ENCODE measurements around the gene CFAP45. TPM values are rescaled to one million over a fixed set of nuclear protein-coding genes. Genes with fewer than 3 reads are reported as not detected.
A peak's percentile ranks its signal among the peaks of the same experiment; 100 is the strongest.

Gene CFAP45, protein sequence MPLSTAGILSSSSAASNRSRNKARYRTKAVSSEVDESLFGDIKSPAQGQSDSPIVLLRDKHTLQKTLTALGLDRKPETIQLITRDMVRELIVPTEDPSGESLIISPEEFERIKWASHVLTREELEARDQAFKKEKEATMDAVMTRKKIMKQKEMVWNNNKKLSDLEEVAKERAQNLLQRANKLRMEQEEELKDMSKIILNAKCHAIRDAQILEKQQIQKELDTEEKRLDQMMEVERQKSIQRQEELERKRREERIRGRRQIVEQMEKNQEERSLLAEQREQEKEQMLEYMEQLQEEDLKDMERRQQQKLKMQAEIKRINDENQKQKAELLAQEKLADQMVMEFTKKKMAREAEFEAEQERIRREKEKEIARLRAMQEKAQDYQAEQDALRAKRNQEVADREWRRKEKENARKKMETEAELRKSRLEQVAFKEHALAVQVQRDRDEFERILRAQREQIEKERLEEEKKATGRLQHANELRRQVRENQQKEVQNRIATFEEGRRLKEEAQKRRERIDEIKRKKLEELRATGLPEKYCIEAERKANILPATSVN
- total RNA-seq (1.0 TPM), polyA plus RNA-seq (ENCODE audit: insufficient read depth, low read depth, low replicate concordance) (14.2 TPM)
- long read RNA-seq, donor 1, transcript CFAP45-205 (2 exons, 671 nt): major isoform, 5 of 5 reads
- long read RNA-seq, donor 1, partial matches to known transcripts: 0 of 5 reads
- long read RNA-seq, donor 1, other reads (novel, unspliced or antisense): 0 of 5 reads
- long read RNA-seq, donor 2: 0 reads
- long read RNA-seq, donor 3, transcript CFAP45-205 (2 exons, 671 nt): major isoform, 6 of 6 reads
- long read RNA-seq, donor 3, partial matches to known transcripts: 0 of 6 reads
- long read RNA-seq, donor 3, other reads (novel, unspliced or antisense): 0 of 6 reads
- long read RNA-seq, donor 4, partial matches to known transcripts: 0 of 1 reads
- long read RNA-seq, donor 4, other reads (novel, unspliced or antisense): 0 of 1 reads
- long read RNA-seq, donor 5: 0 reads
- long read RNA-seq, donor 6, transcript CFAP45-205 (2 exons, 671 nt): major isoform, 5 of 5 reads
- long read RNA-seq, donor 6, partial matches to known transcripts: 0 of 5 reads
- long read RNA-seq, donor 6, other reads (novel, unspliced or antisense): 0 of 5 reads
- long read RNA-seq, donor 7, partial matches to known transcripts: 0 of 2 reads
- long read RNA-seq, donor 7, other reads (novel, unspliced or antisense): 2 of 2 reads
- long read RNA-seq, donor 8, partial matches to known transcripts: 0 of 1 reads
- long read RNA-seq, donor 8, other reads (novel, unspliced or antisense): 0 of 1 reads
- long read RNA-seq, donor 9, partial matches to known transcripts: 0 of 4 reads
- long read RNA-seq, donor 9, other reads (novel, unspliced or antisense): 0 of 4 reads
- long read RNA-seq, donor 10, partial matches to known transcripts: 0 of 4 reads
- long read RNA-seq, donor 10, other reads (novel, unspliced or antisense): 0 of 4 reads

DNA sequence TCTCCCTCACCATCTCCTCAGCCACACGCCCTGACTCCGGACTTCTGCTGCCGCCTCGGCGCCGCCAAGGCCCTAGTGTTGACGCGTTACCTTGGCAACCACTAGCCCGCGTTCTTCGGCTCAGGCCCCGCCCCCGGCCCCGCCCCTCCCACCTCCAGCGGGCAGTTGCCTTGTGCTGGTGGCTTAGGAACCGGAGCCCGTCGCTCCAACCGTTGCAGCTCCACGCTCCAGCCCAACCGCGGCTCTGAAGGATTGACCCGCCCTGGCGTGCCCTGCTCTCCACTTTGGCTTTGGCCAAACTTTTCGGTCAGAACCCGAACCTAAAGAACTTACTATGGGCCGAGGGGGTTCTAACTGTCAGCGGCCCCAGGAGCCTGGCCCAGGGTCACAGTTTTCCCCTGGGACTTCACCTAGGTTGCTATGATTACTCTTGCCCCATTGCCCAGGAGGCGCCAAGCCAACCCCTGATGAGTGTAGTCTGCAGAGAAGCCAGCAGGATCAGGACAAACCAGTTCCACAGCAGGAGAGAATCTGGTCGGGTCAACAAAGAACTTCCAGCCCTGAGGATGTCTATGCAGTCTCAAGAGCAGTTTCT lies at the start of gene CFAP45:
Gene CFAP45 (minus strand): TSS at position 80 of the 595 bp plus-strand sequence. CDS start 67 bp downstream, at position 13.
- Histone ChIP-seq H3K4me1 (ENCODE audit: control insufficient read depth in 2 of 3, insufficient read depth in 2 of 3, low read depth in 1 of 3, low read length in 3 of 3) (peaks cover 0 to 19% (median 5%) of the 10 kb centered on the region in 3 donors), H3K9me3 (ENCODE audit: control insufficient read depth in 2 of 3, insufficient read depth in 1 of 3, low read length in 3 of 3) (no peaks in the 10 kb centered on the region), H3K27me3 (ENCODE audit: control insufficient read depth, insufficient read depth, low read length) (no peaks in the 10 kb centered on the region), H3K4me3 (ENCODE audit: low read length in 3 of 3) (no peak within 1 kb of the TSS), H3K9ac (ENCODE audit: low read length in 3 of 3) (no peak within 1 kb of the TSS), H3K36me3 (ENCODE audit: control insufficient read depth in 2 of 3, insufficient read depth in 3 of 3, low read length in 3 of 3) (no peaks in the 10 kb centered on the region), H3K27ac (ENCODE audit: low read depth in 2 of 2, low read length in 2 of 2) (peak within 1 kb of the TSS; percentile 14 to 55)
- intact Hi-C loops (cut with DNase I): no loop called here
- TF ChIP-seq CTCF (IDR thresholded peaks at IDR 0.05; ENCODE audit: borderline replicate concordance, extremely low read depth, insufficient read depth): no peak
- FAIRE-seq (no peak), DNase-seq (peak; percentile 95 to 97 (median 96))

DNA sequence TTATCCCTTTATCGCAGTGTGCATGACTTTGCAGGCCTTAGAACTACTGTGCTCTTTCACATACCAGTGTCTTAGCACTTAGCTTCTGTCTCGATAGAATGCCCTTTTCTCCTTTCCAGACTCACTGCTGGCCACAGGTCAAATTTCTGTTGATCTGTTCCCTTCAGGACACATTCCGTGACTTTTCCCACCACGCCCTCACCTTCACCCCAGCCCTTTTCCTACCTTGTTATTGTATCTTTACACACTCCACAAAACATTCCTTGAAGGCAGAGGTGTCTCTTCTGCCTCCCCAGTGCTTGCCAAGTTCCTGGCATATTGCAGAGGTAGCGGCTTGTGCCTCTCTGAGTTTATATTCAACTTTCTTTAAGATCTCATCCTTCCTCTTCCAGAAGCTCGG lies 49.2 kb upstream of the CFAP45 start:
- H3K9me3 ChIP-seq (ENCODE audit: control insufficient read depth in 2 of 3, insufficient read depth in 1 of 3, low read length in 3 of 3): no peaks in the 10 kb centered on the region
- FAIRE-seq (no peak), DNase-seq (no peak)
- no peak overlapping the region for H3K9ac ChIP-seq (ENCODE audit: low read length in 3 of 3)
- no peaks in the 10 kb centered on the region for H3K36me3 ChIP-seq (ENCODE audit: control insufficient read depth in 2 of 3, insufficient read depth in 3 of 3, low read length in 3 of 3)
- no peak overlapping the region for H3K27ac ChIP-seq (ENCODE audit: low read depth in 2 of 2, low read length in 2 of 2)
- no peaks in the 10 kb centered on the region for H3K27me3 ChIP-seq (ENCODE audit: control insufficient read depth, insufficient read depth, low read length)
- no peak overlapping the region for H3K4me3 ChIP-seq (ENCODE audit: low read length in 3 of 3)
- no peak for TF ChIP-seq CTCF (IDR thresholded peaks at IDR 0.05; ENCODE audit: borderline replicate concordance, extremely low read depth, insufficient read depth)
- intact Hi-C loops (cut with DNase I): no loop called here
- H3K4me1 ChIP-seq (ENCODE audit: control insufficient read depth in 2 of 3, insufficient read depth in 2 of 3, low read depth in 1 of 3, low read length in 3 of 3): peaks cover 0 to 6% (median 5%) of the 10 kb centered on the region in 3 donors

- no peaks in the 10 kb centered on the region for H3K27me3 ChIP-seq (ENCODE audit: control insufficient read depth, insufficient read depth, low read length)
- H3K27ac ChIP-seq (ENCODE audit: low read depth in 2 of 2, low read length in 2 of 2): no peak overlapping the region
- no peak for FAIRE-seq
- H3K4me1 ChIP-seq (ENCODE audit: control insufficient read depth in 2 of 3, insufficient read depth in 2 of 3, low read depth in 1 of 3, low read length in 3 of 3): peaks cover 0 to 6% (median 5%) of the 10 kb centered on the region in 3 donors
- DNase-seq: no peak
- intact Hi-C loops (cut with DNase I): no loop called here
- H3K9me3 ChIP-seq (ENCODE audit: control insufficient read depth in 2 of 3, insufficient read depth in 1 of 3, low read length in 3 of 3): no peaks in the 10 kb centered on the region
- H3K9ac ChIP-seq (ENCODE audit: low read length in 3 of 3): no peak overlapping the region
- no peak overlapping the region for H3K4me3 ChIP-seq (ENCODE audit: low read length in 3 of 3)
- H3K36me3 ChIP-seq (ENCODE audit: control insufficient read depth in 2 of 3, insufficient read depth in 3 of 3, low read length in 3 of 3): no peaks in the 10 kb centered on the region
- no peak for TF ChIP-seq CTCF (IDR thresholded peaks at IDR 0.05; ENCODE audit: borderline replicate concordance, extremely low read depth, insufficient read depth)
These were observed 48.0 kb upstream of the CFAP45 start for GRCh38 chr1:159947942-159948341.

Data from kidney (tissue), 22 donors.